Spleen (tissue), 11 donors: ENCODE data around the gene DNAJC4. TPM values are rescaled to one million over a fixed set of nuclear protein-coding genes. Genes with fewer than 3 reads are reported as not detected.

Experiments used
- DNase-seq: peaks from one replicate; pipeline ENCODE4 v3.0.0-alpha.2; 2020
- H3K27ac ChIP-seq, 8 donors: fragments of 200-600 bp; sonication (generic) in 7 of 8; 1 replicate in 4 of 8; 2 replicates in 4 of 8; pipeline versions ENCODE4 v1.5.0 to v1.8.0; 2016 to 2021; ENCODE audit warnings: inconsistent platforms in 4 of 8, mild to moderate bottlenecking in 4 of 8, moderate library complexity in 1 of 8
- H3K27me3 ChIP-seq, 7 donors: fragments of 200-600 bp; sonication (generic) in 6 of 7; replicated peaks in 1 of 7; 1 replicate in 4 of 7; 2 replicates in 3 of 7; pipeline versions ENCODE4 v1.5.0 to v1.8.0; 2016 to 2021; ENCODE audit warnings: inconsistent platforms in 3 of 7, mild to moderate bottlenecking in 1 of 7
- H3K36me3 ChIP-seq, 6 donors: fragments of 200-600 bp; sonication (generic) in 5 of 6; 1 replicate in 4 of 6; 2 replicates in 2 of 6; pipeline versions ENCODE4 v1.5.0 to v1.8.0; 2016 to 2021; ENCODE audit warnings: inconsistent platforms in 2 of 6
- H3K4me1 ChIP-seq, 6 donors: fragments of 200-600 bp; sonication (generic) in 5 of 6; 1 replicate in 3 of 6; 2 replicates in 3 of 6; pipeline versions ENCODE4 v1.5.0 to v1.8.0; 2016 to 2021; ENCODE audit warnings: inconsistent platforms in 3 of 6
- H3K4me3 ChIP-seq, 8 donors: fragments of 200-600 bp; sonication (generic) in 7 of 8; 1 replicate in 4 of 8; 2 replicates in 4 of 8; pipeline versions ENCODE4 v1.5.0 to v1.8.0; 2016 to 2021; ENCODE audit warnings: inconsistent platforms in 4 of 8, mild to moderate bottlenecking in 4 of 8, moderate library complexity in 2 of 8
- H3K9me3 ChIP-seq, 8 donors: fragments of 200-600 bp; sonication (generic) in 7 of 8; 1 replicate in 4 of 8; 2 replicates in 4 of 8; pipeline versions ENCODE4 v1.5.0 to v1.8.0; 2016 to 2021; ENCODE audit warnings: inconsistent platforms in 4 of 8
- CTCF ChIP-seq, 11 experiments: fragments of 200-600 bp in 7 of 11; fragments of 450-650 bp in 4 of 11; sonication (generic) in 4 of 11; IDR thresholded peaks in 8 of 11; conservative IDR thresholded peaks in 3 of 11; 1 replicate in 7 of 11; 2 replicates in 4 of 11; pipeline versions ENCODE4 v1.4.0 to v1.8.0; 2016 to 2021; ENCODE audit warnings: antibody characterized with exemption in 11 of 11, inconsistent platforms in 4 of 11, mild to moderate bottlenecking in 1 of 11
- POLR2A ChIP-seq, 3 donors: fragments of 450-650 bp; IDR thresholded peaks; one replicate each; pipeline ENCODE4 v1.5.1; 2017; ENCODE audit warnings: antibody characterized with exemption in 3 of 3, mild to moderate bottlenecking in 1 of 3
- POLR2AphosphoS5 ChIP-seq, 3 donors: sonication (generic); formaldehyde crosslinking; IDR thresholded peaks; one replicate each; pipeline ENCODE4 v1.5.1; 2017; ENCODE audit warnings: antibody characterized with exemption in 3 of 3
- WGBS, 5 donors: extraction: QIAGEN DNeasy Blood & Tissue Kit in 3 of 5; methylation state at CpG; one replicate each; pipeline versions ENCODE4 v1.1.5 to v1.1.7; 2013 to 2018; 5-methylcytosine and 5-hydroxymethylcytosine counted together
- intact Hi-C: fragments of 100-400 bp; cut with DNase I; formaldehyde crosslinking; loops from one replicate; pipeline ENCODE4 v1.15.0; 2023; ENCODE audit warnings: low total_unique reads
- polyA plus RNA-seq, 3 donors: library from polyadenylated mRNA; stranded (reverse); fragments of 200-250 nt; gene quantifications; one replicate each; pipeline ENCODE4 v1.2.1, GENCODE V29; 2013
- total RNA-seq, 7 donors: library from RNA; depleted of rRNA in 3 of 7; stranded (reverse); fragments of >200 nt in 3 of 7; fragmentation: NEBNext Ultra II Directional in 4 of 7; extraction: Animal tissue kit (Norgen Biotek cat#: 25700) in 4 of 7; gene quantifications; one replicate each; pipeline versions ENCODE4 v1.1.0 to v1.2.1, GENCODE V29; 2016 to 2021
- donor health status: healthy with polysubstance abuse.
- donor health status: DM: no; HTN: no; CAD: no; lungs with moderate emphysema.
- donor health status: DM: no; HTN: no; CAD: no.
- donor health status: Bipolar disorder and iron deficiency.
- donor health status: healthy.
- donor health status: DM: no; HTN: no; CAD: no.
- donor health status: DM: yes; HTN: yes; CAD: no.

Gene DNAJC4
- total and polyA plus RNA-seq, 10 donors = 28.0 to 113 (median 54.2) TPM

GRCh38 chr11:64263021-64263946 is 32.9 kb downstream of the DNAJC4 start:
- intact Hi-C loops = no loop called here
- Histone ChIP-seq H3K27me3 (no peaks in the 10 kb centered on the region), H3K4me3 (no peak overlapping the region), H3K27ac (no peak overlapping the region), H3K36me3 (peaks cover 0 to 94% (median 59%) of the 10 kb centered on the region in 6 donors), H3K4me1 (peaks cover 14 to 23% (median 19%) of the 10 kb centered on the region in 6 donors), H3K9me3 (no peaks in the 10 kb centered on the region)
- 87 to 90% (median 88%) methylated on average over 26 to 29 of the region's 29 CpGs for WGBS, 5 donors
- TF ChIP-seq POLR2AphosphoS5 (IDR thresholded peaks at IDR 0.05) = peak in 1 of 3 donors; percentile 14
- no peak for TF ChIP-seq POLR2A (IDR thresholded peaks at IDR 0.05)
- DNase-seq = peak; percentile 72

- Histone ChIP-seq H3K27me3 (no peaks in the 10 kb centered on the region), H3K9me3 (no peaks in the 10 kb centered on the region), H3K27ac (no peak overlapping the region), H3K36me3 (peaks cover 0 to 87% (median 53%) of the 10 kb centered on the region in 6 donors), H3K4me1 (peaks cover 21 to 30% (median 25%) of the 10 kb centered on the region in 6 donors), H3K4me3 (no peak overlapping the region)
- TF ChIP-seq CTCF (IDR thresholded peaks at IDR 0.05 in 8 of 11, conservative IDR thresholded peaks at IDR 0.05 in 3 of 11) (no peak), POLR2A (IDR thresholded peaks at IDR 0.05) (no peak), POLR2AphosphoS5 (IDR thresholded peaks at IDR 0.05) (no peak)
- DNase-seq = no peak
- intact Hi-C loops = no loop called here
- WGBS, 5 donors = 91 to 97% (median 96%) methylated on average over 3 to 8 of the region's 8 CpGs
Observed at GRCh38 chr11:64263947-64264317, 33.6 kb downstream of the DNAJC4 start.

- no peak for DNase-seq
- Histone ChIP-seq H3K36me3 (peaks cover 0 to 82% (median 48%) of the 10 kb centered on the region in 6 donors), H3K4me1 (peaks cover 22 to 34% (median 27%) of the 10 kb centered on the region in 6 donors), H3K27me3 (no peaks in the 10 kb centered on the region), H3K9me3 (no peaks in the 10 kb centered on the region), H3K4me3 (no peak overlapping the region), H3K27ac (no peak overlapping the region)
- TF ChIP-seq CTCF (IDR thresholded peaks at IDR 0.05 in 8 of 11, conservative IDR thresholded peaks at IDR 0.05 in 3 of 11) (no peak), POLR2A (IDR thresholded peaks at IDR 0.05) (no peak), POLR2AphosphoS5 (IDR thresholded peaks at IDR 0.05) (no peak)
- 92 to 98% (median 95%) methylated on average over 5 to 10 of the region's 10 CpGs for WGBS, 5 donors
- intact Hi-C loops = no loop called here
Observed at GRCh38 chr11:64264371-64264852, 34.1 kb downstream of the DNAJC4 start.

- peaks cover 22 to 39% (median 27%) of the 10 kb centered on the region in 6 donors for H3K4me1 ChIP-seq
- H3K36me3 ChIP-seq = peaks cover 0 to 72% (median 40%) of the 10 kb centered on the region in 6 donors
- no peak overlapping the region for H3K4me3 ChIP-seq
- intact Hi-C loops = no loop called here
- WGBS, 5 donors = 87 to 93% (median 90%) methylated on average over 25 to 35 of the region's 35 CpGs
- no peak overlapping the region for H3K27ac ChIP-seq
- DNase-seq = peak; percentile 78
- H3K27me3 ChIP-seq = no peaks in the 10 kb centered on the region
- no peak for TF ChIP-seq POLR2A (IDR thresholded peaks at IDR 0.05)
- TF ChIP-seq POLR2AphosphoS5 (IDR thresholded peaks at IDR 0.05) = no peak
- no peak for TF ChIP-seq CTCF (IDR thresholded peaks at IDR 0.05 in 8 of 11, conservative IDR thresholded peaks at IDR 0.05 in 3 of 11)
- H3K9me3 ChIP-seq = no peaks in the 10 kb centered on the region
Observed at GRCh38 chr11:64265176-64266160, 35.1 kb downstream of the DNAJC4 start.
